Thymus (tissue), 11 donors: ENCODE measurements around the gene GRAMD2A. TPM values are rescaled to one million over a fixed set of nuclear protein-coding genes. Genes with fewer than 3 reads are reported as not detected.
"Not testable (repeated sequence)": the region's sequence is repeated elsewhere in the genome, so short reads cannot be mapped to it uniquely, and the experiment has no call there.

Source experiments
- DNase-seq, 9 donors: peaks; one replicate each; pipeline ENCODE4 v3.0.0-alpha.2; 2013; ENCODE audit warnings: low spot score in 9 of 9, low read depth in 6 of 9, missing footprints in 1 of 9
- H3K27ac ChIP-seq, 2 donors: one replicate each; pipeline ENCODE4 v1.5.1; 2013; ENCODE audit warnings: control low read depth in 1 of 2, low read depth in 1 of 2, low read length in 1 of 2, mild to moderate bottlenecking in 1 of 2, moderate library complexity in 1 of 2
- H3K27me3 ChIP-seq, 2 donors: one replicate each; pipeline ENCODE4 v1.5.1; 2013; ENCODE audit warnings: low read length in 1 of 2; ENCODE audit not compliant: control insufficient read depth in 2 of 2, insufficient read depth in 1 of 2
- H3K36me3 ChIP-seq, 2 donors: one replicate each; pipeline ENCODE4 v1.5.1; 2013; ENCODE audit warnings: low read length in 1 of 2, mild to moderate bottlenecking in 1 of 2, moderate library complexity in 1 of 2; ENCODE audit not compliant: control insufficient read depth in 2 of 2, insufficient read depth in 2 of 2
- H3K4me1 ChIP-seq, 2 donors: one replicate each; pipeline ENCODE4 v1.5.1; 2013; ENCODE audit warnings: low read length in 2 of 2; ENCODE audit not compliant: control insufficient read depth in 2 of 2, insufficient read depth in 2 of 2
- H3K4me3 ChIP-seq, 2 donors: one replicate each; pipeline ENCODE4 v1.5.1; 2013; ENCODE audit warnings: low read length in 2 of 2, control low read depth in 1 of 2, mild to moderate bottlenecking in 1 of 2
- H3K9me3 ChIP-seq, 2 donors: one replicate each; pipeline ENCODE4 v1.5.1; 2013; ENCODE audit warnings: low read length in 1 of 2, mild to moderate bottlenecking in 1 of 2; ENCODE audit not compliant: control insufficient read depth in 2 of 2, insufficient read depth in 1 of 2
- WGBS: extraction: QIAGEN DNeasy Blood & Tissue Kit; methylation state at CpG from one replicate; pipeline ENCODE4 v1.1.7; 2013; 5-methylcytosine and 5-hydroxymethylcytosine counted together
- polyA plus RNA-seq: library from polyadenylated mRNA; stranded (reverse); fragments of 200-250 nt; gene quantifications from one replicate; pipeline ENCODE4 v1.2.3, GENCODE V29; 2013
- total RNA-seq: library from RNA; stranded (reverse); fragments of 120-200 nt; gene quantifications from one replicate; pipeline ENCODE4 v1.2.4, GENCODE V29; 2013
- donor health status: healthy.

GRAMD2A gene
- total and polyA plus RNA-seq, 2 donors = 0.47 to 0.52 TPM

DNA sequence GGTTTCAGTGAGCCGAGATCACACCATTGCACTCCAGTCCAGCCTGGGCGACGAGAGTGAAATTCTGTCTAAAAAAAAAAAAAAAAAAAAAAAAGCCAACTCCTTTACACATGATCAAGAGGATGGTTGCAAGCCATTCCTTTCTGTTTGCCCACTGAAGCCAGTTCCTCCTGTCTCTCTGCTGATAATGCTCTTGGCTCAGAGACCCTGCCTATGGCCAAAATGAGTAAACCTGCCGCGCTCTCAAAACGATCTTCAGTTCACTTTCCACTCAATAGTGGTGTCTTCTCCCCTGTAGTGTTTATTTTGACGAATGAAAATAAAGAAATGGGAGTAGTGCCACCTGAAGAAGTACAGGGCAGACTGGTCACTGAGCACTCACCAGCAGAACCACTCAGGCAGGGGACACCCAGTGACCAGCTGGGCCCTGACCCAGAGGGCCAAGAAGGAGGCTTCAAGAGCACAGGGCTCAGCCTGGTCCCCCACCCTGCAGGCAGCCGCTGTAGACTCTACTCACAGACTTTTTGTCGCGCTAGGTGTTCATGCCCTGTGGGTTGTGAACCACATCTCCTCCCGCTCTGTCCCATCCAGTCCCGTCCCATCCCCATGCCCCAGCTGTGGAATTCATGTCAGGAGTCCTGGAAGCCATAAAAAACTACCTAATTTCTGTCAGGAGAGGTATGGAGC lies 23.6 kb downstream of the GRAMD2A start:
- Histone ChIP-seq H3K36me3 (no peaks in the 10 kb centered on the region), H3K27me3 (no peaks in the 10 kb centered on the region), H3K9me3 (no peaks in the 10 kb centered on the region), H3K27ac (no peak overlapping the region), H3K4me3 (no peak overlapping the region), H3K4me1 (peaks cover 0 to 6% of the 10 kb centered on the region in 2 donors)
- no peak for DNase-seq
- 90% methylated on average over 12 of the region's 12 CpGs for whole genome bisulfite sequencing

DNA sequence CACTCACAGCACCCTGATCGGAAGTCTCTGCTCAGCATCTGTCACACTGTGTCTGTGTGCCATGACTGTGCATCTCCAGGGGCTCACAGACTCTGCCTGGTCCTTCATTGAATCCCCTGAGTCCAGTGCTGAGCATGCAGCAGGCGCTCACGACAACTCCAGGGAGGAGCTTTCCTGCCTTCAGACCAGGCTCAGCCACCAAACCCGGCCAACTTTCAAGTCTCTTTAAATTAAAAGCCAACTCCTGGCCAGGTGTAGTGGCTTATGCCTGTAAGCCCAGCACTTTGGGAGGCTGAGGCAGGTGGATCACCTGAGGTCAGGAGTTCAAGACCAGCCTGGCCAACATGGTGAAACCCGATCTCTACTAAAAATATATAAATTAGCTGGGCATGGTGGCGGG lies 24.2 kb downstream of the GRAMD2A start:
- no peaks in the 10 kb centered on the region for H3K9me3 ChIP-seq
- WGBS = 99% methylated on average over 6 of the region's 6 CpGs

DNA sequence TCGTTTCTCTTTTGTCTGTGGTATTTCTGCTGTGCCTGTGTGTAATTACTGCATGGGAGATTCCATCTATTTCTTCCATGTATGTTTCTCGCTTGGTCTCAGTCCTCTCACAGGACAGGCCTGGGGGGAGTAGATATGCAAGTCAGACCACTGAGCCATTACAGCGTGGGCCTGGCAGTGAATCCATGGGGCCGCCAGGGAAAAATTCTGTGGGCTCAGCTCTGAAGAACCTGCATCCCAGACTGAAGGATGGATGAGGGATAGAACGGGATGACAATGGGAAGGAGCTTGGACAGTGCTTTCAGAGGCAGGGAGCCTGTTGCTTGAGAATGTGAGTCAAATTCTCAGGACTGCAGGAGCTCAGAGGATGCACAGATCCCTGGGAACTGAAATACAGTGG lies 24.8 kb downstream of the GRAMD2A start:
- H3K36me3 ChIP-seq = no peaks in the 10 kb centered on the region
- no peak for DNase-seq
- peaks cover 0 to 18% of the 10 kb centered on the region in 2 donors for H3K4me1 ChIP-seq
- no peaks in the 10 kb centered on the region for H3K27me3 ChIP-seq
- H3K4me3 ChIP-seq = no peak overlapping the region
- no peak overlapping the region for H3K27ac ChIP-seq
- no peaks in the 10 kb centered on the region for H3K9me3 ChIP-seq
- 95% methylated on average over 5 of the region's 5 CpGs for WGBS

More for the DNA sequence above, 24.2 kb downstream of the GRAMD2A start:
- H3K27me3 ChIP-seq = no peaks in the 10 kb centered on the region
- H3K4me3 ChIP-seq = no peak overlapping the region
- H3K4me1 ChIP-seq = peaks cover 0 to 12% of the 10 kb centered on the region in 2 donors
- H3K36me3 ChIP-seq = no peaks in the 10 kb centered on the region
- no peak for DNase-seq
- H3K27ac ChIP-seq = no peak overlapping the region

DNA sequence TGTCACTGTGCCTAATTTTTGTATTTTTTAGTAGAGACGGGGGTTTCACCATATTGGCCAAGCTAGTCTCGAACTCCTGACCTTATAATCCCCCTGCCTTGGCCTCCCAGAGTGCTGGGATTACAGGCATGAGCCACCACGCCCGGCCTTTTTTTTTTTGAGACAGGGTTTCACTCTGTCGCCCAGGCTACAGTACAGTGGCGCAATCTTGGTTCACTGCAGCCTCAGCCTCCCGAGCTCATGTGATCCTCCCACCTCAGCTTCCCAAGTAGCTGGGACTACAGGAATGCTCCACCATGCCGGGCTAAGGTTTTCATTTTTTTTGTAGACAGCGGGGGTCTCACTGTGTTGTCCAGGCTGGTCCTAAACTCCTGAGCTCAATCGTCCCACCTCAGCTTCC lies 25.6 kb downstream of the GRAMD2A start:
- H3K36me3 ChIP-seq, H3K4me3 ChIP-seq, H3K9me3 ChIP-seq, H3K27me3 ChIP-seq, DNase-seq, H3K27ac ChIP-seq: not testable (repeated sequence)
- 97% methylated on average over 10 of the region's 10 CpGs for WGBS
- H3K4me1 ChIP-seq = peaks cover 0 to 18% of the 10 kb centered on the region in 2 donors

DNA sequence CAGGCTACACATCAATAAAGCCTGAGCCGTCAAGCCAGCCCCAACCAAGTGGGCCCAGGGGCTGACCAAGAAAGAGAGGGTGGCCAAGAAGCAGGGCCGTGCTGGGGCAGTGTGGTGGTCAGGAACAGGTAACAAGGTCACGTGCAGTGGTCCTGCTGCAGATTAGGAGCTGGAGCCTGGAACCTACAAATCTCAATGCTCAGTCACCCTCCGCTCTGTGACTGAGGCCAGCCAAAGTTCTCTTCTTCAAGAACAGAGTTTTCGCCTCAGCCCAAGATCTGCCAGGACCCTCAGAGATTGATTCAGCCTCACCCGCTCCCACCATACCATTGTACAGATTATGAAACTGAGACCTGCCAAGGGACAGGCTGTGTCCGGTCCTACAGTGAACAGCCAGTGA lies 26.9 kb downstream of the GRAMD2A start:
- Histone ChIP-seq H3K4me3 (no peak overlapping the region), H3K27ac (no peak overlapping the region), H3K9me3 (no peaks in the 10 kb centered on the region), H3K36me3 (no peaks in the 10 kb centered on the region), H3K4me1 (peaks cover 0 to 18% of the 10 kb centered on the region in 2 donors), H3K27me3 (no peaks in the 10 kb centered on the region)
- DNase-seq = no peak
- WGBS = 97% methylated on average over 7 of the region's 7 CpGs

DNA sequence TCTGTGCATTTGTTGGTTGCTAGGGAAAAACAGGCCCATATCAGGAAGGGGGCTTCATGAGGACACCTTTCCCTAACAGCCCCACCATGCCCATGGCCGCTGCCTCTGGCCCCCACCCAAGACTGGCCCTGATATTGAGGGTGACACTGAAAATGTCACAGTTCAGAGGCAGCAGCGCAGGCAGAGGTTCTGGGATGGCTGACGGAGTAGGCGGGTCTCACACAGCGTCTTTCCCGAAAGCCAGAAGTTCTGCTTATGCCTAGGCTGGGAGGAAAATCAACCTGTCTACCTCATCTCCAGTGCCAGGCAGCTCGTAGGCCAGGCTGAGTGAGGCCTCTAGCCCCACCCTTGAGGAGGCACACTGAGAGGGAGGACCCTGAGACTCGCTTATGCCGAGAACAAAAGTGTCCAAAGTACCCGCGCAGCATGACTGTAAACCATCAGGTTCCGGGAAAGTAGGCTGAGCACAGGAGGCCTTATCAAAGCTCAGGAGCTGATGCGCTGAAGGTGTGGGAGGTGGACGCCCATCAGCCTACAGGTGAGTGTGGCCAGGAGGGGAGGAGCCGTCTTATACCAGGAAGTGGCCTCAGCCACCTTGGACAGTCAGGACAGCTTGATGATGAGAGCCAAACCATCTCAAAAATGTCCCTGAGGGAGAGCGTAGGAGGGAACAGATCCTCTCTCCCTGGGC lies 27.5 kb downstream of the GRAMD2A start:
- no peak overlapping the region for H3K27ac ChIP-seq
- 96% methylated on average over 16 of the region's 16 CpGs for WGBS
- no peaks in the 10 kb centered on the region for H3K36me3 ChIP-seq
- DNase-seq = no peak
- H3K9me3 ChIP-seq = no peaks in the 10 kb centered on the region
- H3K4me3 ChIP-seq = no peak overlapping the region
- H3K4me1 ChIP-seq = peaks cover 0 to 18% of the 10 kb centered on the region in 2 donors
- H3K27me3 ChIP-seq = no peaks in the 10 kb centered on the region

DNA sequence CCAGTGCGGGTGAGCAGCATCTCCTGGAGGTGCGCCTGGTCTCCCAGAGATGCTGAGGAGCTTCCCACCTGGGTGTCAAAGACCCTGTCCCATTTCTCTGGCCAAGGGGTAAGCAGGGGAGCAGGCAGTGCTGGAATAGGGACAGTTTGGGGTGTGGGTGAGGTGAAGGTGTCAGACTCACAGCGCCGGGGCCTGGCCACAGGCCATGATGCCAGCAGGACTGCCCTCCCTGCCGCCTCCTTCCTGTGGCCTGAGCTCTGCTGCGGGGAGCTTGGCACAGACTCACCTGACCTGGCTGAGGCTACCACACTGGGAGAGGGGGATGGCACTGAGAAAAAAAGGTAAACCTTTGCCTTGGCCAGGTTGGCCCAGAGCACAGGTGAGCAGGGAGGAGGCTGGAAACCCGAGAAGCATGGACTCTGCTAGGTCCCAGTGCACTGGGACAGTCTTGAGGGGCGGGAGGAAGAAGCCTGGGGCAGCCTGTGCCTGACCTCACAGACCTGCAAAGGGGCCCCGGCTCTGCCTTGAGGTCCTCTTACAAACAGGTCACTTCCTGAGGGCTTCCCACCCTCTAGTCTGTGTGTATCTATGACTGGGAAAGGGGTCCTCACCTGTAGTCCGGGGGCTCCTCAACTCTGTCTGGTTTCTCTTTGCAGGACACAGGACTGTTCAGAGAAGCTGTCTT lies 28.2 kb downstream of the GRAMD2A start:
- H3K4me3 ChIP-seq = no peak overlapping the region
- WGBS = 87% methylated on average over 10 of the region's 10 CpGs
- H3K36me3 ChIP-seq = no peaks in the 10 kb centered on the region
- H3K27me3 ChIP-seq = no peaks in the 10 kb centered on the region
- peaks cover 0 to 18% of the 10 kb centered on the region in 2 donors for H3K4me1 ChIP-seq
- H3K9me3 ChIP-seq = no peaks in the 10 kb centered on the region
- no peak for DNase-seq
- H3K27ac ChIP-seq = no peak overlapping the region

DNA sequence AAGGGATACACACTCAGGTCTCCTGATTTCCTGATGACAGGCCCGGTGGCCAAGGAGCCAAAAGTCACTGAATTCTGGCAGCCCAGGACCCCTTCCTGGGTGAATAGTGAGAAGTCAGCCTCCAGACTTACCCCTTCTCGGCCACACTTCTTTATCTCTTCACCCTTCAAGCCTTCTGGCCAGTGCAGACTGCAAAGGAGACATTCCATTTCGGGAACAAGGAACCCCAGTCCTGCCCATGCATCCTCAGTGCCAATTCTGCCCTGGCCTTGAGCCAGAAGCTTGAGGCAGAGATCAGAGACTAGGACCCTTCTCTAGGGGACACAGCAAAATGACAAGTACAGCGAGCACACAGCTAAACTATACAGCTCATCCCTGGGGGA lies 28.8 kb downstream of the GRAMD2A start:
- Histone ChIP-seq H3K36me3 (no peaks in the 10 kb centered on the region), H3K4me3 (no peak overlapping the region)

DNA sequence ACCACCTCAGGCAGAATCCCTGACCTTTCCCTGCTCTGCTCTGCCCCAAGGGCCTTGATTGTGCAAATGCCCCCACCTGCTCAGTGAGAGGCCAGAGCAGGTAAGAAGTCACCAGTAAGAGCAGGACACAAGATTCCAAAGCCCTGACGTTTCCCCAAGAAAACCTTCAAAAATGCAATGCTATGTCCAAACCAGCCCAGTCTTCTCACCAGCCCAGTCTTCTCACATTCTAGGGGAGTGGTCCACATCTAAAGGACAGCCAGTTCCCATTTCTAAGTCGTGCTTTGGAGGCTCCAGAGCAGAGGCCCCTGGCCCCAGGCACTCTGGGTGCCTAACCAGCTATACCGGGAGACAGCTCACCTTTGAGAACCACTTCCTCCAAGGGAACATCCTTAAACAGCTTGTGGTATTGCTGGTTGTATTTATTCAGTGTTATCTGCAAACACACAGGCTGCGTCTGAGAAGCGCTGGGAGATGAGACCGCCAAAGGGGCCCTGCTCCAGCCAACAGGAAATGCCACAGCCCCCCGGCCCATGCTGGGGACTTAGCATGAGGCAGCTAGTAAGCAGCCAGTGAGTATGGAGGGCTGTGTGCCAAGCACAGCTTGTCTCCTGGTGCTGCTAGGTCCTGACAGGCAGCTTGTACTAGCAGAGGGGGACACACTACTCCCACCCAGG lies 29.3 kb downstream of the GRAMD2A start:
- peak in 5 of 9 donors; percentile 8 to 62 (median 14) for DNase-seq
- Histone ChIP-seq H3K36me3 (no peaks in the 10 kb centered on the region), H3K27me3 (no peaks in the 10 kb centered on the region), H3K4me3 (no peak overlapping the region), H3K27ac (no peak overlapping the region), H3K9me3 (no peaks in the 10 kb centered on the region), H3K4me1 (peaks cover 0 to 18% of the 10 kb centered on the region in 2 donors)
- 13% methylated on average over 7 of the region's 7 CpGs for WGBS

More for the DNA sequence above, 28.8 kb downstream of the GRAMD2A start:
- no peak for DNase-seq
- H3K9me3 ChIP-seq = no peaks in the 10 kb centered on the region
- WGBS = 57% methylated on average over 4 of the region's 4 CpGs
- no peak overlapping the region for H3K27ac ChIP-seq
- H3K27me3 ChIP-seq = no peaks in the 10 kb centered on the region
- peaks cover 0 to 18% of the 10 kb centered on the region in 2 donors for H3K4me1 ChIP-seq
